Measurements from ENCODE around the gene COMMD9.
A peak's percentile ranks its signal among the peaks of the same experiment; 100 is the strongest.
"Not testable (repeated sequence)": the region's sequence is repeated elsewhere in the genome, so short reads cannot be mapped to it uniquely, and the experiment has no call there.

COMMD9 gene

DNA sequence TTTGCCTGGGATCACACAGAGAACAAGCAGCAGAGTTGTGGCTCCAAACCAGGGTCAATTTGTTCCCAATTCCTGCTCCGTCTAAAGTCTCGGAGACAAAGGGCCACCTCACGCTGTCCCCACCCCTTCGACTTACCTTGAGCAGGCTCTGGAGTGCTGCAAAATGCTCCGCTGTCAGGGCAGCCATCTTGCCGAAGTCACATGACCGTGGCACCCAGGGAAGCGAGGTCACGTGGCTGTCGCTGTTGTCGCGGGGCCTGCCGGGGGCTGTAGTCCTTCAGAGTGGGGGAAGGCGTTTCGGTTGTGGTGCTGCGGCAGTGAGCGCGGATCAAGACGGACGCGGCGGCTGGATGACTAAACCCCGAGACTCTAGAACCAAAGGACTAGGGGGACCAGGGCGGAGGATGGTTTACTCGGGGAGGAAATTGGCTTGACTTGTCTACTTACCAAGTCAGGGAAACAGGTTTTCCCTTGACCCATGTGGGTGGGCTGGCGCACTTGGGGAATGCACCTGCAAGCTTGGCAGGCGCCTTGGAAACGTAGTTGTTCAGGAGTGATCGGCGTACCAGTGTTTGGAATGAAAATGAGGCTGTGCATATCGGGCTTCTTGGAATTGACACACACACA lies at the start of gene COMMD9:
Gene COMMD9, minus strand, starts transcription at position 199 of the 627 bp plus-strand sequence. Its CDS starts 12 bp downstream, at position 187.
- peak; percentile 88 to 93 for DNase-seq

DNA sequence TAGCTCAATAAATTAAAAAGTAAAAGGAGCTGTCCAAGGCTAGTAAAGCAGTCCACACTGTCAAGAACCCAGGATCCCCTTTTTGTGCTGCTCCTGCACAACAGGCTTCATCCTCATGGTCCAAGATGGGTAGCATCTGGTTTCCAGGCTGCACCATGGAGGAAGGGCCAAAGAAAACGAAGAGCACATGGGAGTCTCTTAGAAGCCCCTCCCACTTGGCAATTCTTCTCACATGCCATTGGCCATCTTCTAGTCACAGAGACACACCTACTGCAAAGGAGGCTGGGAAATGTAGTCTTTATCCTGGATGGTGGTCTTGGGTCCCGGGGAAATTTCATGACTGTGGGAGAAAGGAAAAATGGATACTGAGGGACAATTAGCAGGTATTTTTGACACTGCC lies 44.7 kb upstream of the COMMD9 start:
- DNase-seq: peak in 1 of 2 experiments; percentile 13

DNA sequence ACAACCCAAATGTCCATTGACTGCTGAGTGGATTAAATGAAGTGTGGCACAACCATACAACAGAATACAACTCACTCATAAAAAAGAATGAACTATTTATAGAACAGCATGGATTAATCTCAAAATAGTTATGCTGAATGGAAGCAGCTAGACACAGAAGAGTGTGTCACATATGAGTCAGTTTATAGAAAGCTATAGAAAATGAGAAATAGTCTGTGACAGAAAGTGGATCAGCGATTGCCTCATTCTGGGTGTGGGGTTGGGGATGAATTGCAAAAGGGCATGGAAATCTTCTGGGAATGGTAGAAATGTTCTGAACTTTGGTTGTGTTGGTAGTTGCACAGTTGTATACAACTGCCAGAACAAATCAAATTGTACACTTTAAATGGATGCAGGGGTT lies 44.2 kb upstream of the COMMD9 start:
- no peak for DNase-seq

DNA sequence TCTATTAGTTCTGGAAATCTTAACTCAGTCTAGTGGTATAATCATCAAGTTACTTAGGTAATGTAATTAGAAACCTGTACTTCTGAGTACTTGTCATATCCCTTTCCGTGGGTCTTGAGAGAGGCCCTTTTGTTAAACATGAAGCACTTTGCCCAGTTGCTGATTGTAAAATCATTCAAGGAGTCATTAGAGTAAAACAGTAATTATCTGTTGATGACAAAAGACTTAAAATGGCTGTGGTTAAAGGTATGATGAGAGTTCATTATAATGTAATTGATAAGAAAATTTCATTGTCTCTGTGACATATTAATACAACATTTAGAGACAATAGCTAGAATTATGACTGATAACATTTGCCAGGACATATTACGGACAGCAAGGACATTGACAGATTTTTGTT lies 41.2 kb upstream of the COMMD9 start:
- no peak for DNase-seq

DNA sequence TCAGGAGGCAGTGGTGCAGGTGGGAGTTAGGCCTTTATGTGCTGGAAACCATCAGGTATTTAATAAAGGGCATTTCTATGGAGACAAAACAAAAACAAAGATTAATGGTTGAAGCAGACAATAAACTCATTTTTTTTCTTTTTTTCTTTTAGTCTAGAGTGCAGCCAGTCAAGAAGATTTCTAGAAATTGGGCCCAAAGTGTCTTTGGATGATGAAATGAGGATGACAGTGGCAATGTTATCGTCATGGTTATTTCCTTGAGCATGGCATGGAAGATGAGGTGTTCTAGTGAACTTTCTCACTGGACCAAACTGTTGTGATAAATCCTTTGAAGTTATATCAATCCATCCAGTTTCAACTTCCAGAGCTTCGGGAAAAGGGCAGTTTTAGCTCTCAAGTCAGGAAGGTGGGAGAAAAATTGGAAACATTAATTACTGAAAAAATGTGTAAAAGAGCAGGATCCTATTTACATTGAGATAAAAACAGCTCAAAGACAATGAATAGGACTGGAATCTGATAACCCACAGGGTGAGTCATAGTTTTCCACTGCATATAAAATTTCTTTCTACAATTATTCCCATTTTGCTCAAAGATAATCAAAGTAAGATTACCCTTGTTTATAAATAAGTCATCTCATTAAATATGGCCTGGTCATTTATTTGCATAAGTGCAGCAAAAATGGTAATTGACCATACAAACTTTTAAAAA lies 39.9 kb upstream of the COMMD9 start:
- DNase-seq: no peak

DNA sequence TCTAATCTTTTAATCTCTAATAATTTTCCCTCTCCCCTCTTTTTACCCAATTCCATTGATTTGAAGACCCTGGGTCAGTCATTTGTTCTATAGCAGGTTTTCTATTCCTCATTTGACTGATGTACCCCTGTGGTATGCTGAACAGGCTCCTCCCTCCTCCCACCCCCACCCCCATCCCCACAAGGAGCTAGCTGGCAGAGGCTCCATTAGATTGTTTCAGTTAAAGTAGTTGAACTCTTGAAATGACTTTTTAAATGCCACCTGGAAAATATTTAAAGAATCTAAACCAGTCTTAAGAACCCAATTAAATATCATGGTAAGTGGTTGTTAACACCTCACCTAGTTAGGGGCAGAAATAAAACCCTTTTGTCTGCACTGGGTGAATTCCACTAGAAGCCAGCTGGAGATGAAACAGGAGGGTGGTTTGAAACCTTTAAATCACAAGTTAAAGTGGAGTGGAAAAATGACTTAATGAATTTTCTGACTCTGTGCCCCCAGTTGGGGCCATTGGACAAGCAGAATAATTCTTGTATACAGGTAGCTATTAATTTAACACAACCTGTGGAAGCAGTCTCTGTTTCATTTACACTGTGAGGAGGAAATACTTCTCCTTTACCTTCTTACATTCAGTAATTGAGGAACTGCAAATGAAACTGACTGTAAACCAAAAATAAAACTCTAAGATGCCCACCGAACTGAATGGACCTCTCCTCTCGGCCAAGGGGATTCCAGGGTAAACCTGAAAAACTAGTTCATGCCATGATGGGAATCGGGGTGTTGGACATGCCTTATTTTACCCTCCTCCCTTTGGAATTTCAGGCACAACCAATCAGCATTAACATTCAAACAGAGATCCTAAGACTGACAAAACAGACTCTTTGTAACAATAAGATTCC lies 37.5 kb upstream of the COMMD9 start:
- DNase-seq: no peak

DNA sequence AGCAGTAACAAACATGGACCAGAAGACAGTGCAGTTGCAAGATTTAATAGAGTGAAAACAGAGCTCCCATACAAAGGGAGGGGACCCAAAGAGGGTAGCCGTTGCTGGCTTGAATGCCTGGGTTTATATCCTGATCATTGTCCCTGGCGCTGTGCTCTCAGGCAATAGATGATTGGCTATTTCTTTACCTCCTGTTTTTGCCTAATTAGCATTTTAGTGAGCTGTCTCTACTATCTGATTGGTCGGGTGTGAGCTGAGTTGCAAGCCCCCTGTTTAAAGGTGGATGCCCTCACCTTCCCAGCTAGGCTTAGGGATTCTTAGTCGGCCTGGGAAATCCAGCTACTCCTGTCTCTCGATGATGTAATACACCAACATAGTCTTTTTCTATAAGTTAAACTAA lies 36.2 kb upstream of the COMMD9 start:
- DNase-seq: not testable (repeated sequence)

DNA sequence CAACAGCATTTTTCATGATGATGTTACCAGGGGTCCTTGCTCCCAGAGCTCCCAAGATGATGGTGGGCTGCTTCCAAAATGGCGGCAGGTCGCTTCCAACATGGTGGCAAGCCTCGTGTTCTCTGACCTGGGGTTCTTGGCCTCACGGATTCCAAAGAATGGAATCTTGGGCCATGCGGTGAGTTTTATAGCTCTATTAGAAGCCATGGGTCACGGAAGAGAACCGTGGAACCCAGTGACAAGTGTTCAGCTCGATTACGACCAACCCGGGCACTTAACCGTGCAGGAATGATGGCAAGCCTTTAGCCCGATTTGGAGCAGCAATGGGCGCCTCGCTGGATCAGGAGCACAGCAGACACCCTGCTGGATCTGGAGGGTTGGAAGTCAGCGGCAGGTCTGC lies 35.7 kb upstream of the COMMD9 start:
- DNase-seq: not testable (repeated sequence)

DNA sequence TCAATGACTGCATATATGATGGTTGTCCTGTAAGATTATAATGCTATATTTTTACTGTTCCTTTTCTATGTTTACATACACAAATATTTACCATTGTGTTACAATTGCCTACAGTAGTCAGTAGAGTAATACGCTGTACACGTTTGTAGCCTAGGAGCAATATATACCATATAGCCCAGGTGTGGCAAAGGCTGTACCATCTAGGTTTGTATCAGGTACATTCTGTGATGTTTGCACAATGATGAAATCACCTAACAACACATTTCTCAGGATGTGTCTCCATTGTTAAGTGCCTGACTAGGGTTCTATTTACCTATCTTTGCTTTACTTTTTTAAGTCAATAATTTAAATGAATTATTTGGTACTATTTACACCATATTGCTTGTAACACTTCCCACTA lies 28.8 kb upstream of the COMMD9 start:
- DNase-seq: no peak

DNA sequence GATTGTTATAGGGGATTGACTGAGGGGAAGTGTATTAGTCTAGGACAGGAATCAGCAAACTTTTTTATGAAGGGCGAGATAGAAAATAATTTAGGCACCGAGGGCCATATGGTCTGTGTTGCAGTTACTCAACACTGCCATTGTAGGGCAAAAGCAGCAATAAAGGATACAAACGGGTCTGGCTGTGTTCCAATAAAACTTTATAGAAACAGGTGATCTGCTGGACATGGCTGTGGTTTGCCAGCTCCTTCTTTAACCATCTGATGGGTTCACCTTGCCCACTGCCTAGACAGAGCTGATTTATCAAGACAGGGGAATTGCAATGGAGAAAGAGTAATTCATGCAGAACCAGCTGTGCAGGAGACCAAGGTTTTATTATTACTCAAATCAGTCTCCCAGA lies 26.8 kb upstream of the COMMD9 start:
- no peak for DNase-seq

DNA sequence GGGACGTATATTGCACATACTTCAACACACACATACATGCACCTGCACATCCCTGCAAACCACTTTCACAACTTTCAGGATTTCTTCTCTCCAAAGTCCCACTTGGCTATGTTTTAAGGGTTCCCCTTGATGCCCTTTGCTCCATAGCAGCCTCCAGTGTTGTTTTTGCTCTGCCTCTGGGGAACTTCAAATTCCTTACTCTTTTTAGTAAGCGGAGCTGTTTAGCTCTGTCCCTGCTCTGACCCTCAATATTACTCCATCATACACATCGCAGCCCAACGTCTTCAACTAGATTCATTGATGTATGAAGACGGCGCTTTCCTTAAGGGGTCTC lies 25.2 kb upstream of the COMMD9 start:
- no peak for DNase-seq

DNA sequence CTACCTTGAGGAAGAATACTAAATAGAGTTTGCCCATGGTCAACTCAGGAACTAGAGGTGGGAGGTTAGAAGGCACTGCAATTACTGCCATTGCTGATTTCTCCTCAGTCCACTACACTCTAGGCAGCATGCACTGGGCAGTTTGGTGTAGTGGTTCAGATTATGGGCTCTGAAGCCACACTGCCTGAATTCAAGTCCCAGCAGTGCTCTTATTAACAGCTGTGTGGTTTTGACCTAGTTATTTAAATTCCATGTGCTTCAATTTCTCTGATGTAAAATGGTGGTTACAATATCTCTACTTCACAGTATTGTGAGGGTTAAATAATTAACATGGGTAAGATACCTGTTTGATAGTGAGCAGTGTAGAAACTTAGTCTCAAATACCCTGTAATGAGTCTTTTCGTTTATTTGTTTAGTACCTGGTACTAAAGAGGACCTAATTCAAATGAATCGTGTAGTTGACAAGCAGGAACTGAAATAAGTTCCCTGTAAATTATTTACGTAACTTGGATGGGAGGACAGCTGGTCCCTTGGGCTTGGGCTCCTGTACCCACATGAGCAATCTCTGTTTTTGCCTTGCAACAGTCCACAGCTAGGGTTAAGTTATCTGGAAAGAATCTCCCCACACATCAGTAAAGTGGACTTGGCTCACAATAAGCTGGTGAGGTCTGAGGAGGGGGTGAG lies 24.7 kb upstream of the COMMD9 start:
- DNase-seq: no peak

DNA sequence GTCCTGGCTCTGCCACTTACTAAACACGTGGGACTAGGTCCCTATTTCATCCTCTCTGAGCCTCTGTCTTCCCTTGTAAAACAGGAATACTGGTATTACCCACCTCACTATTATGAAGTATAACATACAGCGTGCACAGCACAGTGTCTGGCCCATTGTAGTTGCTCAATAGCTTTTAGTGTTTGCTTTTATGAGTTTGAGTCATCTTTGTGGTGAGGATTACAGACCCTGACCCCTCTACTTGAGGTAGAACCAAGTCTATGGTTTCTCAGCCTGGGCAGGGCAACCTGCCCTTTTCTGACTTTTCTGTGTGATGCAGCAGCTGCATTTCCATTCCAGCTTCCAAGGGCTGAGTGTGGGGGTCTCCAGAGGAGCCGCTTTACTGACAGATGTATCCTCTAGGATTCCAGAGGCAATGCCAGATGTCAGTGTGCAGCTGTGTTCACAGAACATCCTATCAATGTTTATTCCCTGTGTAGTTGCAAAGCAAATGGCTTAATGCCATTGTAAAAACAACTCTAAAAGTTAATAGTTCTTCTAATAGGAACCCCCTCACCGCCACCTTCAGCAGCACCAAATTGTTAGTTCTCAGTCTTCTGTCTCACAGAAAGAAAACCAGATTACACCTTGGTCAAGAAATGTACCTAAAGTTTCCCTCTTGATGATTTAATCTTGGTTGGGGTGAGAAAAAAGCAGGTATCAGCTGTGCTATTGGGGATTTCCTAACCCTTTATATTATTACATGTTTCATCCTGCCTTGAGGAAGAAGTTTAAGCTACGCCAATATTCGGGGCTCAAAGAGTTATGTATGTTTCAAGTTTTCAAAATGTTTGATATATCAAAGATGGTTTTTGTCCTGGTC lies 23.6 kb upstream of the COMMD9 start:
- no peak for DNase-seq

DNA sequence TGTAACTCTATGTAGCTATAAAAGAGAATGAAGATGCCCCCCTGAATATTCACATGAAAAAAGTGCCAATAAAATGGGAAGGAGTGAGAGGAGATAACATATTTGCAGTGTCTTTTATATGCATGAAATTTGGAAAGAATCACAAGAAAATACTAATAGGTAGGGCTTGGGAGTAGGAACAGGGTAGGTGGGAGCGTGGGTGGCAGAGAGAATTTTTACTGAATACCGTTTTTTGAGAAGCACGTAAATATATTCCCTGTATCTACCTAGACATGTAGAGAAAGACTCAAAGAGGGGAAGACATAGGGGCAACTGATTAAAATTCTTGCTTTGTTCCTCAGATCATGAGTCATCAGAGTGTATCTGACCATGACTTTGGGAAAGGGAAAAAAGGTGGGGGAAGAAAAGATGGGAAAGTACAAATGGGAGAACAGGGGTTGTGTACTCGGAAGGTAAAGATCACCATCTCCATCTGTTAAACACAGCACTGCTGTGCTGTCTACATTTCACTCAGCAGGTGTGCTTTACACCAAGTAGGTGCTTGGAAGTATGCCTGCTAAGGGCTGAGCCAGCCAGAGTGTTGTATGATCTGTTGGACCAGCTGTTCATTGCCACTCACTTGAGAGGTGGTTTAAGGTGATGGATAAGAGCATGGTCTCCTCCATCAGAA lies 22.8 kb upstream of the COMMD9 start:
- peak; percentile 20 to 75 for DNase-seq

DNA sequence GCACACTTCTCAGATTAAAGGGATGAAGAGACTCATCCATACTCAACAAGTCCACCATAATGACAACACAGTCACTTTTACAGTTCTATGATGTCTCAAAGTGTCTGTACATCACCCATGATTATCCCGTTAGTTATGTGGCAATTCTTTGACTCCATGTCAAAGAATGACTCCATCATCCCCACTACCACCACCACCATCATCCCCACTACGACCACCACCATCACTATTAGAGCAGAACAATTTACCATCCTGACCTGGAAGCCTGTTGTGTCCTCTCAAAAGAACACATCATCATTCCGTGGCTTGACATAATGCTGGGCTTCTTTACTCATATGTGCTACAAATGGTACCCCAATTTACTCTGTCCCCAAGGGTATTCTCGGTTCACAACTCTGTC lies 20.6 kb upstream of the COMMD9 start:
- DNase-seq: no peak

DNA sequence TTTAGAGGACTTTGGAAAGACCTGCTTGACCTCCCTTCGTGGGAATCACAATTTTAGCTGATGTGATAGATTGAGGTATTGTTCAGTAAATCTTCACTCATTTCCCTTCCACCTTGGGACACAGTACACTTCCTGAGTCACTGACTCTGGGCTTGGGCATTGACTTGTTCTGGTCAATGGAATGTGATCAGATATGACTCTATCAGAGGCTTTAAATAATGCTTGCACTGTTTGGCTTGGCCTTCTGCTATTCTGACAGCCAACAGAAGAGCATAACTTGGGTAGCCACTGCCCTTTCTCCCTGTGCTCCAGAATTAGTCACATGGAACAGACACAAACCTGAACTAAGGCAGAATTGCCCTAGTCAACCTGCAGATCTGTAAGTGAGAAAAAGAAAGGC lies 19.4 kb upstream of the COMMD9 start:
- no peak for DNase-seq

DNA sequence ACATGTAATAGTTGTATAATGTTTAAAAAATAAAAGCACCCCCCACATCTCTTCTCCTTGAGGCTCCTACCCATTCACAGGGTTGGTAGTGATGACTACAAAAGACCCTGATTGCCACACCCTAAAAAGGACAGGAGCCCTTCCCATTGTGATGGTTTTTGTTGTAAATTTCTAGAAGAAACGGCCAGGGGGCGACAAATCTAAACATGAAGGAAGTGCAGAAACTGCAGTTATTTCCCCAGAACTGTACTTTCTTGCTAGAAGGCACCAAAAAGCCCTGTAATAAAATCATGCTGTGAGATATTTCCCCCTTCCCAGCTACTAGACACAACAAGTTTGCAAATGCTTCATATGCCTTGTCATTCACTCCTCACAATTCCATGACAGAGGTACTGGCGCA lies 17.7 kb upstream of the COMMD9 start:
- DNase-seq: no peak

DNA sequence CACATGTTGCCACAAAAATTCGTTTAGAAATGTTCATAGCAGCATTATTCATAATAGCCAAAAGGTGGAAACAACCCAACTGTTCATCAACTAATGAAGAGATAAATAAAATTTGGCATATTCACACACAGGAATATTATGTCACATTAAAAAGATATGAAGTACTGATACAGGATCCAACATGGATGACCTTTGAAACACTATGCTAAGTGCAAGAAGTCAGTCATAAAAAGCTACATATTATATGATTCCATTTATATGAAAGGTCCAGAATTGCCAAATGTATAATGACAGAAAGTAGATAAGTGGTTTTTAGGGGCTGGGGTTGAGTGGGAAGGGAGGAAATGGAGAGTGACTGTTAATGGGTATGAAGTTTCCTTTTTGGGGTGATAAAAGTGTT lies 15.8 kb upstream of the COMMD9 start:
- DNase-seq: no peak

DNA sequence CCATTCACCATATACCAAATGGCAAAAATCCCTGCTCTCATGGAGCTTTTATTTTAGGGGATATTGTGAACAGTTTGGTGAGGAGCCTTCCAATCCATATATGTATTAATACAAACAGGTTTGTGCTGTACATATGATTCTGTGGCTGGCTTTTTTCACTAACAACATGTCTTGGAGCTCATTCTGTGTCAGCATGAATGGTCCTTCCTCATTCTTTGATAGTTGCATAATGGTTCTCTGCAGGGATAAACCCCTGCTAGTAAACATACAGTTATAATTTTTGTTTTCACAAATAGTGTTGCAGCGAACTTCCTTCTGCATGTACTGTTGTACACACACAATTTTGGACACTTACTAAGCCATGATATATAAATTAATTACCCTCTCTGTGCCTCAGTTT lies 15.1 kb upstream of the COMMD9 start:
- DNase-seq: no peak

DNA sequence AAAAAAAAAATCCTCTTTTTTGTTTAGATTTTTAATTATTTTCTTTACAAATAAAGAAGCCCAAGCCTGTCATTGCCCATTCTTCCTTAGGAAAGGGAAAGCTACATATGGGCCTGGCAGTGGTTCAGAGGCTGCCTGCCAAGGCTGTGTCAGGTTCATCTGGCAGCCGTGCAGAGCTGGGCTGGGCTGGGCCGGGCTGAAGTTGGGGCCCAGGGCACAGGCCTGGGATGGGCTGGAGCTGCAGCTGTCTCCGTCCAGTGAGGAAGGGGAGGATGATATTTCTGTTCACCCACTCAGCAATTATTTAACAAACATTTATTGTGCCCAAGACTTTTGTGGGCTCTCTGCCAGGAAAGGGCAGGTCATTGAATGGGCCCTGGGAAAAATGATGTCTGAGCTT lies 11.4 kb upstream of the COMMD9 start:
- no peak for DNase-seq

DNA sequence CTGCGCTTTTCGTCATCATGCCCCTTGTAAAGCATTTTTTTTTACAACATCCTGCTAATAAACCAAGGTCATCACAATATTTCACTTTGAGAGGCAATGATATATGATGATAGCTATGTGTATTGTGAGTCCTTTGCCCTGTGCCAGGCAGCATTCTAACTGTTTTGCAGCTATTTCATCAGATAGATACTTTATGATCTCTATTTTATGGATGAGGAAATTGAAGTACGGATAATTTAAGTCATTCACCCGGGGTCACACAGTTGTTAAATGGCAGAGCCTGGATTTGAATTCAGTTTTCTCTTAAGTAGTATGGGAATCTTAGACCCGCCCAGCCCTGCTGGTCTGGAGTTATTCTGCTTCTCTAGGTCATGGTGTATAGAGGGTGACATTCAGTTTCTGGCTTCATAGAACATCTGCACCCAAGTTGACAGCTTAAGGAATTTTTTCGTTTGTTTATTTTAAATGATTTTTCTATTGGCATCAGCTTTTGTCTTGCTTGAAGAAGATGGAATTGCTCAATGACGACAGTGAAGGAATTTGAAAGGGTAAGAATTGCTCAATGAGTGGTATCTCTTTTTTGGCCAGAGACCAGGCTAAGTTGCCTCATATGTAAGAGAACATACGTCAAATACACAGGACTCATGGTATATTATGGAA lies 7.8 kb upstream of the COMMD9 start:
- no peak for DNase-seq

Data from NCI-H2081 (cell line).